CD14-positive monocyte (primary cell): Measurements from ENCODE around the gene HSPD1. TPM values are rescaled to one million over a fixed set of nuclear protein-coding genes. Genes with fewer than 3 reads are reported as not detected.
A peak's percentile ranks its signal among the peaks of the same experiment; 100 is the strongest.

Experiments
- DNase-seq, 3 donors: peaks; one replicate each; pipeline ENCODE4 v3.0.0-alpha.2; 2011 to 2022
- H2AFZ ChIP-seq: 2 replicates; pipeline ENCODE4 v1.6.0; 2012; ENCODE audit warnings: mild to moderate bottlenecking, low read depth, low read length, inconsistent platforms; ENCODE audit not compliant: insufficient read depth, poor library complexity, severe bottlenecking
- H3K27ac ChIP-seq, 2 donors: 1 replicate in 1 of 2; 2 replicates in 1 of 2; pipeline ENCODE4 v1.5.1; 2012 to 2013; ENCODE audit warnings: low read length in 2 of 2, control low read depth in 1 of 2, inconsistent platforms in 1 of 2, low read depth in 1 of 2, mild to moderate bottlenecking in 1 of 2
- H3K27me3 ChIP-seq, 2 donors: one replicate each; pipeline versions ENCODE4 v1.6.0 to v1.6.1; 2011 to 2013; ENCODE audit warnings: low read length in 2 of 2; ENCODE audit not compliant: control insufficient read depth in 2 of 2, insufficient read depth in 2 of 2
- H3K36me3 ChIP-seq, 2 donors: replicated peaks in 1 of 2; 1 replicate in 1 of 2; 2 replicates in 1 of 2; pipeline versions ENCODE4 v1.5.1 to v1.6.1; 2012 to 2013; ENCODE audit warnings: low read length in 2 of 2, control low read depth in 1 of 2, inconsistent platforms in 1 of 2, mild to moderate bottlenecking in 1 of 2; ENCODE audit not compliant: insufficient read depth in 2 of 2, control insufficient read depth in 1 of 2
- H3K4me1 ChIP-seq, 2 donors: 1 replicate in 1 of 2; 2 replicates in 1 of 2; pipeline versions ENCODE4 v1.5.1 to v1.6.1; 2012 to 2013; ENCODE audit warnings: low read length in 2 of 2, control low read depth in 1 of 2, inconsistent platforms in 1 of 2, mild to moderate bottlenecking in 1 of 2, moderate library complexity in 1 of 2; ENCODE audit not compliant: insufficient read depth in 2 of 2, control insufficient read depth in 1 of 2
- H3K4me2 ChIP-seq: replicated peaks from 2 replicates; pipeline ENCODE3; 2012; ENCODE audit warnings: low read length, moderate library complexity, mild to moderate bottlenecking; ENCODE audit not compliant: poor library complexity, severe bottlenecking; ENCODE audit errors: extremely low read depth
- H3K4me3 ChIP-seq, 3 experiments: fragments of 200-600 bp in 1 of 3; sonication (generic) in 1 of 3; replicated peaks in 1 of 3; 1 replicate in 2 of 3; 2 replicates in 1 of 3; pipeline ENCODE4 v1.5.1; 2011 to 2013; ENCODE audit warnings: low read length in 3 of 3, mild to moderate bottlenecking in 3 of 3, control low read depth in 2 of 3, low read depth in 2 of 3, inconsistent platforms in 1 of 3, moderate library complexity in 1 of 3
- H3K79me2 ChIP-seq: 2 replicates; pipeline ENCODE4 v1.6.0; 2012; ENCODE audit warnings: mild to moderate bottlenecking, control low read depth, inconsistent platforms, low read length, moderate library complexity; ENCODE audit not compliant: insufficient read depth
- H3K9ac ChIP-seq: 2 replicates; pipeline ENCODE4 v1.6.0; 2017; ENCODE audit warnings: low read length, mild to moderate bottlenecking; ENCODE audit not compliant: insufficient read depth, poor library complexity, severe bottlenecking
- H3K9me3 ChIP-seq, 2 donors: replicated peaks in 1 of 2; 1 replicate in 1 of 2; 2 replicates in 1 of 2; pipeline versions ENCODE4 v1.5.1 to v1.6.1; 2012 to 2013; ENCODE audit warnings: low read length in 2 of 2, control low read depth in 1 of 2; ENCODE audit not compliant: control insufficient read depth in 1 of 2, insufficient read depth in 1 of 2
- H4K20me1 ChIP-seq: 2 replicates; pipeline ENCODE4 v1.6.0; 2012; ENCODE audit warnings: mild to moderate bottlenecking, low read length, control low read depth, moderate library complexity; ENCODE audit not compliant: insufficient read depth
- H3K27ac Mint-ChIP-seq, 7 donors: one replicate each; pipeline ENCODE4 v1.8.0; 2020; ENCODE audit warnings: mild to moderate bottlenecking in 7 of 7, mixed read lengths in 7 of 7, moderate library complexity in 6 of 7, inconsistent platforms in 2 of 7
- H3K27me3 Mint-ChIP-seq, 3 donors: one replicate each; pipeline ENCODE4 v1.8.0; 2021 to 2022; ENCODE audit warnings: low read depth in 3 of 3, mild to moderate bottlenecking in 3 of 3, mixed read lengths in 3 of 3, moderate library complexity in 3 of 3, inconsistent platforms in 1 of 3
- H3K36me3 Mint-ChIP-seq, 2 donors: one replicate each; pipeline ENCODE4 v1.8.0; 2020; ENCODE audit warnings: mixed read lengths in 2 of 2, inconsistent platforms in 1 of 2, mild to moderate bottlenecking in 1 of 2
- H3K4me1 Mint-ChIP-seq: one replicate; pipeline ENCODE4 v1.8.0; 2020; ENCODE audit warnings: mild to moderate bottlenecking, mixed read lengths
- H3K4me3 Mint-ChIP-seq, 2 donors: one replicate each; pipeline ENCODE4 v1.8.0; 2020; ENCODE audit warnings: mild to moderate bottlenecking in 2 of 2, mixed read lengths in 2 of 2, moderate library complexity in 1 of 2
- H3K9me3 Mint-ChIP-seq, 7 donors: one replicate each; pipeline ENCODE4 v1.8.0; 2020 to 2022; ENCODE audit warnings: mixed read lengths in 7 of 7, mild to moderate bottlenecking in 6 of 7, moderate library complexity in 6 of 7, inconsistent platforms in 2 of 7
- WGBS: methylation state at CpG from one replicate; pipeline ENCODE4 v1.1.5; 2013; ENCODE audit warnings: missing lambda C conversion rate; ENCODE audit not compliant: insufficient coverage; 5-methylcytosine and 5-hydroxymethylcytosine counted together
- intact Hi-C, 2 donors: fragments of 100-400 bp; cut with micrococcal nuclease; formaldehyde crosslinking; loops; one replicate each; pipeline versions ENCODE4 v1.15.0 to v1.15.1; 2023
- polyA minus RNA-seq: library from RNA; depleted of rRNA, polyadenylated mRNA; stranded (reverse); fragments of >200 nt; gene quantifications from 2 replicates; pipeline ENCODE4 v1.2.3, GENCODE V29; 2012
- polyA plus RNA-seq, 3 donors: library from polyadenylated mRNA; depleted of rRNA in 1 of 3; unstranded in 2 of 3; stranded (reverse) in 1 of 3; fragments of 300-500 nt in 2 of 3; fragments of >200 nt in 1 of 3; fragmentation: Illumina TruSeq in 2 of 3; gene quantifications; 1 replicate in 2 of 3; 2 replicates in 1 of 3; pipeline ENCODE4 v1.2.3, GENCODE V29; 2012 to 2021
- total RNA-seq, 12 experiments: library from RNA in 1 of 12; stranded (reverse) in 1 of 12; fragments of 120-200 nt in 1 of 12; gene quantifications; one replicate each; pipeline ENCODE4 v1.2.4 and lab custom pipeline; 2013 to 2026; ENCODE audit warnings: mixed read lengths in 6 of 12, inconsistent platforms in 1 of 12
- TF ChIP-seq, protein P1 (sequence below): fragments of 200-600 bp; IDR thresholded peaks from one replicate; pipeline ENCODE4 v1.8.0; 2022; ENCODE audit warnings: antibody characterized with exemption, mild to moderate bottlenecking

Gene HSPD1
- 89.6 TPM for total RNA-seq (2013)
- polyA plus RNA-seq (10 to 100 TPM; 42.7 to 62.1 (median 44.5) TPM), polyA minus RNA-seq (25.6 and 29.6 TPM in 2 replicates), total RNA-seq (lab: John Stamatoyannopoulos, UW) (28.1 to 551 (median 91.7) reads per million in 11 experiments)

DNA sequence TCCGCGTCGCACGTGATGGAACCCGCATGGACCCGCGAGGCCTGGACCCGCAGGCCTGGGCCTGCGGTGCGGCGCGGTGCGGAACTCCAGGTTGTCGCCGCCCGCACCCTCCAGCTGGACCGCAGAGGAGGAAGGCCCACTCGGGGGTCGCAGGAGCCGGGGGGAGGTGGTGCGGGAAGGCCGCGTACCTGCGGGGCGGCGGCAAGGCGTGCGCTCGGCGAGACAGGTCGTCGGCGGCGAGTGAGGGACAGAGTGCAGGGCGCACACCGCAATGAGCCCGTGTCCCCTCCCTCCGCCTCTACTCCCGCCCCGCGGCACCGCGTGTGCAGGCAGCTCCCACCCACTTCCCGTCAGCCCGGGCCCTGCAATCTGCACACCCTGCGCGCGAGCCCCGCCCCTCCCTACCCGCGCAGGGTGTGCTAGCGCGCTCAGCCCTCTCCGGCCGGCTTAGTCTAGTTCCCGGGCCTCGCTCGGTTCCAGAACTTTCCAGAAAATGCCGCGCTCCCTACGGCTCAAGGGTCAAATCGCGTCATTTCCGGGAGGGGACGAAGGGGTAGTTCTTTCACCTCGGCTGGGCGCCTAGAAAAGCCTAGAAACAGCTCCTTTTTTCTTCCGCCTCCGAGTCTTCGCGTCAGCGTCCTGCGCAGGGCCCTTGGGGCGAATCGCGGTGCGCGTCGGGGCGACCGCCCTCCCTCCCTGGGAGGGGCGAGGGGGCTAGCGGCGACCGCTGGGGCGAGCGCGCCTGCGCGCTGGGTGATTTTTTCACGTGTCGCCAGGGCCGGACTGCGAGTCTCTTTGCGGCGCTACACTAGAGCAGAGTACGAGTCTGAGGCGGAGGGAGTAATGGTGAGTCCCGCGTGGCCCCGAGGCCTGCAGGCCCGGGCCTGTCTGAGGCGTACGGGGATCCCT is at the start of gene HSPD1, which contains the start of gene HSPE1:
TSS of gene HSPD1 (minus strand) at position 247 of the 909 bp plus-strand sequence. CDS start 992 bp downstream, outside the sequence.
TSS of gene HSPE1 (plus strand) at position 786 of the 909 bp plus-strand sequence. CDS start at position 844, 58 bp downstream.
- Histone ChIP-seq H3K9ac (peak within 1 kb of the TSS; percentile 79), H3K27ac (peak within 1 kb of the TSS; percentile 91 to 97), H3K27me3 (no peaks in the 10 kb centered on the region), H3K79me2 (peaks cover 84% of the 10 kb centered on the region), H2AFZ (peak within 1 kb of the TSS; percentile 89), H4K20me1 (peaks cover 16% of the 10 kb centered on the region), H3K4me3 (peak within 1 kb of the TSS; percentile 84 to 95 (median 91)), H3K36me3 (peaks cover 31 to 53% of the 10 kb centered on the region in 2 donors), H3K9me3 (no peaks in the 10 kb centered on the region), H3K4me1 (peaks cover 22 to 42% of the 10 kb centered on the region in 2 donors), H3K4me2 (peak within 1 kb of the TSS; percentile 96)
- Mint-ChIP-seq H3K36me3 (peaks cover 36 to 40% of the 10 kb centered on the region in 2 donors), H3K4me1 (peaks cover 42% of the 10 kb centered on the region), H3K4me3 (peak within 1 kb of the TSS; percentile 94 to 96), H3K9me3 (no peaks in the 10 kb centered on the region), H3K27me3 (no peaks in the 10 kb centered on the region), H3K27ac (peak within 1 kb of the TSS; percentile 91 to 98 (median 94))
- DNase-seq, result peak; percentile 99
- intact Hi-C loops, result loop anchor here (2.0 to 10.0 kb wide), 4 partner anchors 15 to 75 kb away; partner anchors contain the start of gene SF3B1 (in 1 of the 2)
- WGBS, result under 1% methylated on average over 102 of the region's 104 CpGs
- TF ChIP-seq, protein P1, sequence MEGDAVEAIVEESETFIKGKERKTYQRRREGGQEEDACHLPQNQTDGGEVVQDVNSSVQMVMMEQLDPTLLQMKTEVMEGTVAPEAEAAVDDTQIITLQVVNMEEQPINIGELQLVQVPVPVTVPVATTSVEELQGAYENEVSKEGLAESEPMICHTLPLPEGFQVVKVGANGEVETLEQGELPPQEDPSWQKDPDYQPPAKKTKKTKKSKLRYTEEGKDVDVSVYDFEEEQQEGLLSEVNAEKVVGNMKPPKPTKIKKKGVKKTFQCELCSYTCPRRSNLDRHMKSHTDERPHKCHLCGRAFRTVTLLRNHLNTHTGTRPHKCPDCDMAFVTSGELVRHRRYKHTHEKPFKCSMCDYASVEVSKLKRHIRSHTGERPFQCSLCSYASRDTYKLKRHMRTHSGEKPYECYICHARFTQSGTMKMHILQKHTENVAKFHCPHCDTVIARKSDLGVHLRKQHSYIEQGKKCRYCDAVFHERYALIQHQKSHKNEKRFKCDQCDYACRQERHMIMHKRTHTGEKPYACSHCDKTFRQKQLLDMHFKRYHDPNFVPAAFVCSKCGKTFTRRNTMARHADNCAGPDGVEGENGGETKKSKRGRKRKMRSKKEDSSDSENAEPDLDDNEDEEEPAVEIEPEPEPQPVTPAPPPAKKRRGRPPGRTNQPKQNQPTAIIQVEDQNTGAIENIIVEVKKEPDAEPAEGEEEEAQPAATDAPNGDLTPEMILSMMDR, result no peak

DNA sequence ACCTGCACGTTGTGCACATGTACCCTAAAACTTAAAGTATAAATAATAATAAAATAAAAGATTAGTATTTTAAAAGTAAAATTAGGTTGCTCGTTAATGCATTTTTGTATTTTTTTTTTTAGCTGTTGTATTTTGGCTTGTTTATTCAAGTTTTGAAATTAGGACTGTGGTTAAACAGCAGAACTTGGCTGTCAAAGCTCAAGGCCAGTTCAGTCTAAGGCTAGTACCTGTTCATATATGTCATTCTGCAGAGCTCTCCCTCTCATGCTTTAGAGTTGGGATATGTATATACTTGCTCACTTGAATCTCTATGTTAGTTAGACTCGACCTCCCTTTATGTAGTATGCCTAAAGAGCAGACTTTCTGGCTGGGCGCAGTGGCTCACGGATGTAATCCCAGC is 48.9 kb upstream of the HSPD1 start:
- Histone ChIP-seq H2AFZ (no peak overlapping the region), H3K36me3 (peaks cover 74 to 88% of the 10 kb centered on the region in 2 donors), H3K9me3 (no peaks in the 10 kb centered on the region), H3K79me2 (peaks cover 25% of the 10 kb centered on the region), H3K4me2 (no peak overlapping the region), H4K20me1 (peaks cover 51% of the 10 kb centered on the region), H3K27ac (no peak overlapping the region), H3K4me1 (no peaks in the 10 kb centered on the region), H3K27me3 (no peaks in the 10 kb centered on the region), H3K9ac (no peak overlapping the region), H3K4me3 (no peak overlapping the region)
- peaks cover 60 to 87% of the 10 kb centered on the region in 2 donors for H3K36me3 Mint-ChIP-seq
- intact Hi-C loops, result no loop called here
- WGBS, result 100% methylated on average over 2 of the region's 5 CpGs
- H3K4me1 Mint-ChIP-seq, result peaks cover 3% of the 10 kb centered on the region
- peak overlapping the region in 1 of 7 donors; percentile 32 for H3K27ac Mint-ChIP-seq
- no peak overlapping the region for H3K4me3 Mint-ChIP-seq
- TF ChIP-seq, protein P1, result no peak
- DNase-seq, result no peak
- no peaks in the 10 kb centered on the region for H3K27me3 Mint-ChIP-seq
- H3K9me3 Mint-ChIP-seq, result no peaks in the 10 kb centered on the region
